NOMO-1 treated with dmso at 0.1 percent for 144 hours (cell line): Measurements from ENCODE around the gene HMSD.
"Not testable (repeated sequence)": the region's sequence is repeated elsewhere in the genome, so short reads cannot be mapped to it uniquely, and the experiment has no call there.

ENCODE experiments used
- DNase-seq: peaks from one replicate; lab custom pipeline; 2025; ENCODE audit not compliant: unreplicated experiment; lab: John Stamatoyannopoulos, UW

The HMSD gene

GRCh38 chr18:63949068-63949737 is at the start of gene HMSD:
HMSD (plus strand) TSS chr18:63949301; CDS start chr18:63953456, 4,155 bp downstream.
- peak; percentile 62 for DNase-seq

GRCh38 chr18:63903851-63904570 is 45.1 kb upstream of the HMSD start:
- no peak for DNase-seq

- DNase-seq = no peak
Measured at GRCh38 chr18:63904694-63905093, 44.4 kb upstream of the HMSD start.

GRCh38 chr18:63905361-63905760 is 43.7 kb upstream of the HMSD start:
- peak; percentile 30 for DNase-seq

GRCh38 chr18:63906056-63906455 is 43.0 kb upstream of the HMSD start:
- no peak for DNase-seq

GRCh38 chr18:63907664-63908063 is 41.4 kb upstream of the HMSD start, which contains the start of gene SERPINB10:
SERPINB10 (plus strand) TSS chr18:63907958; CDS start chr18:63915511, 7,553 bp downstream.
- peak; percentile 83 for DNase-seq

GRCh38 chr18:63908858-63909257 is 40.2 kb upstream of the HMSD start:
- DNase-seq = no peak

GRCh38 chr18:63909870-63910269 is 39.2 kb upstream of the HMSD start:
- no peak for DNase-seq

GRCh38 chr18:63917817-63918216 is 31.3 kb upstream of the HMSD start:
- no peak for DNase-seq

- no peak for DNase-seq
Measured at GRCh38 chr18:63922049-63922448, 27.1 kb upstream of the HMSD start.

GRCh38 chr18:63924551-63924950 is 24.6 kb upstream of the HMSD start:
- DNase-seq = no peak

- peak; percentile 68 for DNase-seq
Measured at GRCh38 chr18:63928331-63928730, 20.8 kb upstream of the HMSD start.

- DNase-seq = peak; percentile 43
Measured at GRCh38 chr18:63929369-63929768, 19.7 kb upstream of the HMSD start.

GRCh38 chr18:63930773-63931354 is 18.2 kb upstream of the HMSD start:
- DNase-seq = peak; percentile 59

GRCh38 chr18:63936156-63936931 is 12.8 kb upstream of the HMSD start:
- DNase-seq = peak; percentile 83

- DNase-seq = peak; percentile 28
Measured at GRCh38 chr18:63936932-63937393, 12.1 kb upstream of the HMSD start.

- no peak for DNase-seq
Measured at GRCh38 chr18:63940008-63940407, 9.1 kb upstream of the HMSD start.

- not testable (repeated sequence) for DNase-seq
Measured at GRCh38 chr18:63940543-63941050, 8.5 kb upstream of the HMSD start.

GRCh38 chr18:63947051-63947790 is 1.9 kb upstream of the HMSD start:
- DNase-seq = no peak

- DNase-seq = no peak
Measured at GRCh38 chr18:63951302-63951705, 2.2 kb downstream of the HMSD start.
